NCI-H748 (cell line): Measurements from ENCODE around the gene ITFG2.
"Not testable (repeated sequence)": the region's sequence is repeated elsewhere in the genome, so short reads cannot be mapped to it uniquely, and the experiment has no call there.

ENCODE experiments used
- DNase-seq: peaks from one replicate; lab custom pipeline; 2025; ENCODE audit not compliant: unreplicated experiment; lab: John Stamatoyannopoulos, UW

ITFG2 gene

GRCh38 chr12:2858944-2859421 is 46.5 kb downstream of the ITFG2 start:
- no peak for DNase-seq

DNA sequence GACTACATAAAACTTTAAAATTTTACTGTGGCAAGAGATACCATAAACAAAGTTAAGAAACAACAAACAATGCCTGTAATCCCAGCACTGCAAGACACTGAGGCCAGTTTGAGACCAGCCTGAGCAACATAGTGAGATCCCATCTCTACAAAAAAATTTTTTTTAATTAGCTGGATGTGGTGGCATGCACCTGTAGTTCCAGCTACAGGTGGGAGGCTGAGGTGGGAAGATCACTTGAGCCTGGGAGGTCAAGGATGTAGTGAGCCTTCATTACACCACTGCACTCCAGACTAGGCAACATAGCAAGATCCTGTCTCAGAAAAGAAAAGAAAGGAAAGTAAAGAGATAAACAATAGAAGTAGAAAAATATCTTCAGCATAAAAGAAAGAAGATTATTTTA is 47.7 kb downstream of the ITFG2 start:
- no peak for DNase-seq

GRCh38 chr12:2862876-2863275 is 50.4 kb downstream of the ITFG2 start:
- DNase-seq, result no peak

GRCh38 chr12:2863402-2863801 is 50.9 kb downstream of the ITFG2 start:
- DNase-seq, result not testable (repeated sequence)

DNA sequence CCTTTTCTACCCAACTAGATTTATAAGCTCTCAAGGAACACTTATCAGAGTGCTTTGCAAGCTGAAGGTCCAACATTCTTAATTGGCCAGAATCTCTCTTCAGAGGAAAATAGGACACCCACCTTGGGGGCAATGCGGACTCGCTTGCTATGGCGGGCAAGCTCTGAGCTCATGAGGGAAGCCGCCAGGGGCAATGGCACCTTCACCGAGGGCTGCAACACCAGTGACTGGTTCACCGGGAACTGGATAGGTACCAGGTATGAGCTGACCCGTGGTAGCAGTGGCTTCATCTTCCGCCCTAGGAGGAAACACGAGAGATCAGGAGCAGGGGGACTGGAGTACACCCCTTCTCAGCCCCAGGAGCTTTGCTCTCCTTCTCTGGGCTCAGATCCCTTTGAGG is 51.7 kb downstream of the ITFG2 start:
- no peak for DNase-seq

DNA sequence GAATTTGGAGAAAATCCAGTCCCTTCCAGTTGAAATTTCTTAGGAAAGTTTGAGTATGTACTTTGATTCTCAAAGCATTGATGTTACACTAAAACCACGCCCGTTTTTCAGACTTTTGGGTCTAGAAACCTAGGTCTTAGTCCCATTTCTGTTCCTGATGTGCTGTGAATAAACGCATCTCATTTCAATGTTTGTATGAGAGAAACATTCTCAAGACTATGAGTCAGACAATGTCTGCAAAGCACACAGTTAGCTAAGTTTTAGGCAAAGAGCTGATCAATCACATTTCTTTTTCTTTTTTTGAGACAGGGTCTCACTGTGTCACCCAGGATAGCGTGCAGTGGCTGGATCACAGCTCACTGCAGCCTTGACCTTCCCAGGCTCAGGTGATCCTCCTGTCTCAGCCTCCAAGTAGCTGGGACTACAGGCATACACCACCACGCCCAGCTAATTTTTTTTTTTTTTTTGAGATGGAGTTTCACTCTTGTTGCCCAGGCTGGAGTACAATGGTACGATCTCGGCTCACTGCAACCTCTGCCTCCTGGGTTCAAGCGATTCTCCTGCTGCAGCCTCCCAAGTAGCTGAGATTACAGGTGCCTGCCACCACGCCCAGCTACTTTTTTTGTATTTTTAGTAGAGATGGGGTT is 56.6 kb downstream of the ITFG2 start:
- not testable (repeated sequence) for DNase-seq
